Small intestine (tissue), 7 donors: ENCODE measurements around the gene ENO2. TPM values are rescaled to one million over a fixed set of nuclear protein-coding genes. Genes with fewer than 3 reads are reported as not detected.

Experiments
- DNase-seq, 2 donors: peaks; one replicate each; pipeline versions ENCODE4 v3.0.0 to v3.0.0-alpha.2; 2013
- FAIRE-seq: peaks from 2 replicates; lab custom pipeline; 2012; peaks lifted over from hg19 to GRCh38; lab: Jason Lieb, UNC
- H3K27ac ChIP-seq, 3 donors: one replicate each; pipeline ENCODE4 v1.5.1; 2013; ENCODE audit warnings: low read length in 2 of 3, mild to moderate bottlenecking in 2 of 3, control low read depth in 1 of 3, inconsistent platforms in 1 of 3, low read depth in 1 of 3, moderate library complexity in 1 of 3
- H3K27me3 ChIP-seq, 3 donors: one replicate each; pipeline ENCODE4 v1.6.1; 2013; ENCODE audit warnings: low read length in 3 of 3, inconsistent platforms in 1 of 3; ENCODE audit not compliant: control insufficient read depth in 3 of 3, insufficient read depth in 3 of 3
- H3K36me3 ChIP-seq, 3 donors: one replicate each; pipeline ENCODE4 v1.6.1; 2013; ENCODE audit warnings: low read length in 3 of 3, inconsistent platforms in 1 of 3, low read depth in 1 of 3, mild to moderate bottlenecking in 1 of 3, moderate library complexity in 1 of 3; ENCODE audit not compliant: control insufficient read depth in 3 of 3, insufficient read depth in 2 of 3
- H3K4me1 ChIP-seq, 3 donors: one replicate each; pipeline ENCODE4 v1.6.1; 2013; ENCODE audit warnings: low read length in 2 of 3, inconsistent platforms in 1 of 3, low read depth in 1 of 3, mild to moderate bottlenecking in 1 of 3, moderate library complexity in 1 of 3; ENCODE audit not compliant: control insufficient read depth in 3 of 3, insufficient read depth in 2 of 3
- H3K4me3 ChIP-seq, 3 donors: one replicate each; pipeline ENCODE4 v1.5.1; 2013; ENCODE audit warnings: low read length in 3 of 3, control low read depth in 1 of 3, inconsistent platforms in 1 of 3, low read depth in 1 of 3, mild to moderate bottlenecking in 1 of 3, moderate library complexity in 1 of 3
- H3K9me3 ChIP-seq, 2 donors: one replicate each; pipeline ENCODE4 v1.6.1; 2013; ENCODE audit warnings: low read depth in 1 of 2, low read length in 1 of 2; ENCODE audit not compliant: control insufficient read depth in 2 of 2, insufficient read depth in 1 of 2
- WGBS, 3 donors: extraction: QIAGEN DNeasy Blood & Tissue Kit; methylation state at CpG; one replicate each; pipeline ENCODE4 v1.1.7; 2013; 5-methylcytosine and 5-hydroxymethylcytosine counted together
- polyA plus RNA-seq, 4 donors: library from polyadenylated mRNA; stranded (reverse) in 3 of 4; unstranded in 1 of 4; fragments of 200-250 nt in 3 of 4; fragments of 120-200 nt in 1 of 4; gene quantifications; one replicate each; pipeline versions ENCODE4 v1.2.1 to v1.2.3, GENCODE V29; 2013
- donor health status: healthy with polysubstance abuse.
- donor health status: control.
- donor health status: control.
- donor health status: Bipolar disorder and iron deficiency.
- donor health status: healthy.

The ENO2 gene
- polyA plus RNA-seq, 4 donors: 0.67 to 19.1 (median 3.1) TPM

- FAIRE-seq (no peak), DNase-seq (no peak)
- Histone ChIP-seq H3K4me1 (peaks cover 0 to 3% (median 0%) of the 10 kb centered on the region in 3 donors), H3K4me3 (no peak overlapping the region), H3K36me3 (peaks cover 0 to 85% (median 4%) of the 10 kb centered on the region in 3 donors), H3K9me3 (no peaks in the 10 kb centered on the region), H3K27ac (peak overlapping the region in 2 of 3 donors; percentile 52 to 55), H3K27me3 (no peaks in the 10 kb centered on the region)
- 80 to 90% (median 87%) methylated on average over 21 to 22 of the region's 22 CpGs for WGBS, 3 donors
Observed at GRCh38 chr12:6955108-6956020, 41.0 kb downstream of the ENO2 start.

- FAIRE-seq: no peak
- WGBS, 3 donors: 74 to 82% (median 79%) methylated on average over 28 of the region's 28 CpGs
- peak overlapping the region in 2 of 3 donors; percentile 11 to 55 for H3K27ac ChIP-seq
Observed at GRCh38 chr12:6956021-6956727, 41.8 kb downstream of the ENO2 start.

GRCh38 chr12:6957151-6957701, 42.8 kb downstream of the ENO2 start:
- Histone ChIP-seq H3K9me3 (no peaks in the 10 kb centered on the region), H3K4me1 (peaks cover 0 to 18% (median 0%) of the 10 kb centered on the region in 3 donors), H3K4me3 (no peak overlapping the region), H3K27me3 (no peaks in the 10 kb centered on the region), H3K27ac (no peak overlapping the region), H3K36me3 (peaks cover 0 to 85% (median 4%) of the 10 kb centered on the region in 3 donors)
- WGBS, 3 donors: 79 to 85% (median 81%) methylated on average over 20 of the region's 20 CpGs
- no peak for DNase-seq
- FAIRE-seq: no peak

More at GRCh38 chr12:6956021-6956727, 41.8 kb downstream of the ENO2 start:
- no peak for DNase-seq
- H3K27me3 ChIP-seq: no peaks in the 10 kb centered on the region
- peaks cover 0 to 8% (median 0%) of the 10 kb centered on the region in 3 donors for H3K4me1 ChIP-seq
- H3K4me3 ChIP-seq: no peak overlapping the region
- no peaks in the 10 kb centered on the region for H3K9me3 ChIP-seq
- peaks cover 0 to 92% (median 4%) of the 10 kb centered on the region in 3 donors for H3K36me3 ChIP-seq

- no peak overlapping the region for H3K4me3 ChIP-seq
- 82 to 88% (median 82%) methylated on average over 23 to 28 of the region's 28 CpGs for WGBS, 3 donors
- no peak for FAIRE-seq
Observed at GRCh38 chr12:6957741-6958608, 43.6 kb downstream of the ENO2 start.

GRCh38 chr12:6958609-6959057, 44.3 kb downstream of the ENO2 start:
- Histone ChIP-seq H3K4me1 (peaks cover 0 to 23% (median 0%) of the 10 kb centered on the region in 3 donors), H3K9me3 (no peaks in the 10 kb centered on the region), H3K4me3 (peak overlapping the region in 1 of 3 donors; percentile 1), H3K27ac (peak overlapping the region; percentile 28 to 83 (median 35)), H3K27me3 (no peaks in the 10 kb centered on the region), H3K36me3 (peaks cover 0 to 72% (median 4%) of the 10 kb centered on the region in 3 donors)
- DNase-seq (no peak), FAIRE-seq (no peak)
- 59 to 80% (median 65%) methylated on average over 10 of the region's 10 CpGs for WGBS, 3 donors

More at GRCh38 chr12:6957741-6958608, 43.6 kb downstream of the ENO2 start:
- H3K27ac ChIP-seq: peak overlapping the region in 2 of 3 donors; percentile 28 to 83
- no peak for DNase-seq
- H3K4me1 ChIP-seq: peaks cover 0 to 24% (median 0%) of the 10 kb centered on the region in 3 donors
- no peaks in the 10 kb centered on the region for H3K27me3 ChIP-seq
- H3K36me3 ChIP-seq: peaks cover 0 to 78% (median 4%) of the 10 kb centered on the region in 3 donors
- no peaks in the 10 kb centered on the region for H3K9me3 ChIP-seq

- H3K36me3 ChIP-seq: peaks cover 0 to 73% (median 4%) of the 10 kb centered on the region in 3 donors
- H3K4me3 ChIP-seq: peak overlapping the region in 1 of 3 donors; percentile 1
- 56 to 83% (median 68%) methylated on average over 23 to 24 of the region's 24 CpGs for WGBS, 3 donors
- DNase-seq (peak in 1 of 2 donors; percentile 52), FAIRE-seq (no peak)
- no peaks in the 10 kb centered on the region for H3K27me3 ChIP-seq
- no peaks in the 10 kb centered on the region for H3K9me3 ChIP-seq
- H3K4me1 ChIP-seq: peaks cover 0 to 21% (median 0%) of the 10 kb centered on the region in 3 donors
- H3K27ac ChIP-seq: peak overlapping the region; percentile 28 to 83 (median 35)
Observed at GRCh38 chr12:6959058-6959804, 44.9 kb downstream of the ENO2 start.
